T-cell (primary cell): Measurements from ENCODE around the gene CALML6. TPM values are rescaled to one million over a fixed set of nuclear protein-coding genes. Genes with fewer than 3 reads are reported as not detected.

Experiments
- ATAC-seq, 4 experiments: fragments of 200-7000 bp in 3 of 4; fragments of 150-1000 bp in 1 of 4; cut with Tn5 transposase; replicated peaks in 1 of 4; 1 replicate in 3 of 4; 2 replicates in 1 of 4; pipeline ENCODE4 v1.10.0; 2021; ENCODE audit warnings: moderate library complexity in 3 of 4, mild to moderate bottlenecking in 2 of 4, moderate number of reproducible peaks in 1 of 4
- CTCF ChIA-PET, 2 donors: fragments of 300-600 bp; sonication (Branson Sonifier 250); formaldehyde crosslinking; loops; one replicate each; lab custom pipeline; 2022; ENCODE audit warnings: antibody characterized with exemption in 2 of 2; lab: Charles Lee
- POLR2A ChIA-PET, 2 donors: fragments of 300-600 bp; sonication (Branson Sonifier 250); formaldehyde crosslinking; loops; one replicate each; lab custom pipeline; 2022; ENCODE audit warnings: antibody characterized with exemption in 2 of 2; lab: Charles Lee
- DNase-seq, 35 experiments: peaks; one replicate each; pipeline versions ENCODE4 v3.0.0 to v3.0.0-alpha.2; 2013 to 2023
- H3K27ac ChIP-seq: one replicate; pipeline ENCODE4 v1.5.1; 2013; ENCODE audit warnings: low read length
- H3K27me3 ChIP-seq, 2 experiments: replicated peaks in 1 of 2; 1 replicate in 1 of 2; 2 replicates in 1 of 2; pipeline versions ENCODE4 v1.6.1 to v1.7.0; 2013; ENCODE audit warnings: low read length in 1 of 2, mixed read lengths in 1 of 2; ENCODE audit not compliant: control insufficient read depth in 2 of 2, insufficient read depth in 2 of 2; ENCODE audit errors: extremely low read depth in 1 of 2
- H3K36me3 ChIP-seq, 2 donors: 1 replicate in 1 of 2; 2 replicates in 1 of 2; pipeline versions ENCODE4 v1.6.1 to v1.7.0; 2013; ENCODE audit warnings: low read length in 1 of 2; ENCODE audit not compliant: control insufficient read depth in 2 of 2, insufficient read depth in 1 of 2; ENCODE audit errors: extremely low read depth in 1 of 2
- H3K4me1 ChIP-seq, 2 experiments: 1 replicate in 1 of 2; 2 replicates in 1 of 2; pipeline versions ENCODE4 v1.6.1 to v1.7.0; 2013; ENCODE audit warnings: low read length in 2 of 2, mixed read lengths in 1 of 2; ENCODE audit not compliant: insufficient read depth in 2 of 2, control insufficient read depth in 1 of 2; ENCODE audit errors: extremely low read depth in 1 of 2
- H3K4me3 ChIP-seq, 2 donors: 1 replicate in 1 of 2; 2 replicates in 1 of 2; pipeline versions ENCODE4 v1.5.1 to v1.7.0; 2013; ENCODE audit warnings: mild to moderate bottlenecking in 2 of 2, low read length in 1 of 2, moderate library complexity in 1 of 2; ENCODE audit not compliant: control insufficient read depth in 1 of 2; ENCODE audit errors: extremely low read depth in 1 of 2
- H3K9me3 ChIP-seq: 2 replicates; pipeline ENCODE4 v1.7.0; 2013
- H3K27ac Mint-ChIP-seq, 2 donors: one replicate each; pipeline ENCODE4 v1.8.0; 2020 to 2021; ENCODE audit warnings: mild to moderate bottlenecking in 2 of 2, mixed read lengths in 2 of 2
- H3K27me3 Mint-ChIP-seq, 2 donors: one replicate each; pipeline ENCODE4 v1.8.0; 2021 to 2022; ENCODE audit warnings: mixed read lengths in 2 of 2
- H3K36me3 Mint-ChIP-seq: one replicate; pipeline ENCODE4 v1.8.0; 2021; ENCODE audit warnings: mixed read lengths
- H3K4me1 Mint-ChIP-seq, 3 donors: one replicate each; pipeline ENCODE4 v1.8.0; 2020 to 2022; ENCODE audit warnings: mixed read lengths in 3 of 3, mild to moderate bottlenecking in 1 of 3
- H3K4me3 Mint-ChIP-seq, 3 donors: one replicate each; pipeline ENCODE4 v1.8.0; 2020 to 2022; ENCODE audit warnings: mild to moderate bottlenecking in 3 of 3, mixed read lengths in 3 of 3, moderate library complexity in 3 of 3
- H3K9me3 Mint-ChIP-seq, 3 donors: one replicate each; pipeline ENCODE4 v1.8.0; 2020 to 2022; ENCODE audit warnings: mixed read lengths in 3 of 3
- WGBS: methylation state at CpG from one replicate; pipeline ENCODE4 v1.1.5; 2013; ENCODE audit warnings: missing lambda C conversion rate; ENCODE audit not compliant: insufficient coverage; 5-methylcytosine and 5-hydroxymethylcytosine counted together
- total RNA-seq, 35 experiments: library from RNA in 6 of 35; stranded (reverse) in 6 of 35; fragments of 120-200 nt in 1 of 35; gene quantifications; one replicate each; pipeline versions ENCODE4 v1.2.1 to v1.2.4 and lab custom pipeline; 2013 to 2026

CALML6 gene
- total RNA-seq, 5 donors from 2014 or later (not counting 1 experiment from before 2014, with no cell fraction given) = 0.82 to 1.3 (median 1.1) TPM

GRCh38 chr1:1914101-1914970 lies 724 bp upstream of the CALML6 start:
- Histone ChIP-seq H3K36me3 (no peaks in the 10 kb centered on the region), H3K4me3 (no peak overlapping the region), H3K27me3 (peaks cover 0 to 37% of the 10 kb centered on the region in 2 experiments), H3K4me1 (peaks cover 0 to 23% of the 10 kb centered on the region in 2 experiments), H3K9me3 (no peaks in the 10 kb centered on the region), H3K27ac (no peak overlapping the region)
- H3K4me1 Mint-ChIP-seq = peaks cover 7 to 20% (median 9%) of the 10 kb centered on the region in 3 donors
- DNase-seq = no peak
- ChIA-PET CTCF (interaction anchor here in 1 of 2 donors (0.5 kb wide), 1 partner anchor 32 kb away, joined by 6 read pairs; no protein-coding TSS in a partner anchor), POLR2A (no interaction called here)
- no peak overlapping the region for H3K4me3 Mint-ChIP-seq
- WGBS = 77% methylated on average over 18 of the region's 20 CpGs
- H3K27ac Mint-ChIP-seq = no peak overlapping the region
- ATAC-seq = no peak
- no peaks in the 10 kb centered on the region for H3K36me3 Mint-ChIP-seq
- H3K9me3 Mint-ChIP-seq = no peaks in the 10 kb centered on the region
- peaks cover 0 to 4% of the 10 kb centered on the region in 2 donors for H3K27me3 Mint-ChIP-seq

GRCh38 chr1:1915911-1916840 lies 1.1 kb downstream of the CALML6 start:
- ChIA-PET POLR2A (no interaction called here), CTCF (no interaction called here)
- H3K36me3 Mint-ChIP-seq = no peaks in the 10 kb centered on the region
- no peak overlapping the region for H3K27ac ChIP-seq
- no peak overlapping the region for H3K27ac Mint-ChIP-seq
- H3K27me3 ChIP-seq = peaks cover 0 to 37% of the 10 kb centered on the region in 2 experiments
- H3K4me1 ChIP-seq = peaks cover 0 to 28% of the 10 kb centered on the region in 2 experiments
- WGBS = 89% methylated on average over 19 of the region's 23 CpGs
- no peaks in the 10 kb centered on the region for H3K9me3 Mint-ChIP-seq
- H3K27me3 Mint-ChIP-seq = peaks cover 0 to 4% of the 10 kb centered on the region in 2 donors
- no peaks in the 10 kb centered on the region for H3K36me3 ChIP-seq
- no peak overlapping the region for H3K4me3 Mint-ChIP-seq
- H3K9me3 ChIP-seq = no peaks in the 10 kb centered on the region
- no peak for DNase-seq
- no peak for ATAC-seq
- no peak overlapping the region for H3K4me3 ChIP-seq
- H3K4me1 Mint-ChIP-seq = peaks cover 0 to 13% (median 0%) of the 10 kb centered on the region in 3 donors

- ChIA-PET CTCF (no interaction called here), POLR2A (no interaction called here)
- Mint-ChIP-seq H3K27me3 (peaks cover 0 to 4% of the 10 kb centered on the region in 2 donors), H3K27ac (no peak overlapping the region), H3K4me3 (peak overlapping the region in 1 of 3 donors; percentile 21), H3K4me1 (peaks cover 0 to 11% (median 0%) of the 10 kb centered on the region in 3 donors), H3K9me3 (no peaks in the 10 kb centered on the region), H3K36me3 (no peaks in the 10 kb centered on the region)
- H3K4me3 ChIP-seq = no peak overlapping the region
- 90% methylated on average over 19 of the region's 19 CpGs for WGBS
- no peak overlapping the region for H3K27ac ChIP-seq
- H3K27me3 ChIP-seq = peaks cover 0 to 37% of the 10 kb centered on the region in 2 experiments
- no peaks in the 10 kb centered on the region for H3K36me3 ChIP-seq
- H3K9me3 ChIP-seq = no peaks in the 10 kb centered on the region
- DNase-seq = no peak
- ATAC-seq = no peak
- H3K4me1 ChIP-seq = peaks cover 0 to 28% of the 10 kb centered on the region in 2 experiments
Observed at GRCh38 chr1:1916851-1917251, 1.8 kb downstream of the CALML6 start.

- ChIA-PET CTCF (no interaction called here), POLR2A (no interaction called here)
- no peak for DNase-seq
- H3K27ac Mint-ChIP-seq = no peak overlapping the region
- no peak overlapping the region for H3K27ac ChIP-seq
- H3K4me3 Mint-ChIP-seq = peak overlapping the region in 2 of 3 donors; percentile 49 to 62
- no peak overlapping the region for H3K4me3 ChIP-seq
- H3K9me3 ChIP-seq = no peaks in the 10 kb centered on the region
- no peaks in the 10 kb centered on the region for H3K36me3 ChIP-seq
- no peaks in the 10 kb centered on the region for H3K9me3 Mint-ChIP-seq
- peaks cover 0 to 28% of the 10 kb centered on the region in 2 experiments for H3K4me1 ChIP-seq
- peaks cover 0 to 4% of the 10 kb centered on the region in 2 donors for H3K27me3 Mint-ChIP-seq
- WGBS = 86% methylated on average over 11 of the region's 14 CpGs
- H3K36me3 Mint-ChIP-seq = no peaks in the 10 kb centered on the region
- peaks cover 0 to 35% of the 10 kb centered on the region in 2 experiments for H3K27me3 ChIP-seq
- no peak for ATAC-seq
- peaks cover 0 to 11% (median 0%) of the 10 kb centered on the region in 3 donors for H3K4me1 Mint-ChIP-seq
Observed at GRCh38 chr1:1917304-1917976, 2.4 kb downstream of the CALML6 start.

GRCh38 chr1:1917995-1918900 lies 3.2 kb downstream of the CALML6 start:
- no peaks in the 10 kb centered on the region for H3K36me3 ChIP-seq
- ATAC-seq (no peak), DNase-seq (no peak)
- H3K27ac ChIP-seq = no peak overlapping the region
- H3K27me3 ChIP-seq = peaks cover 0 to 29% of the 10 kb centered on the region in 2 experiments
- peaks cover 0 to 11% (median 0%) of the 10 kb centered on the region in 3 donors for H3K4me1 Mint-ChIP-seq
- peaks cover 0 to 28% of the 10 kb centered on the region in 2 experiments for H3K4me1 ChIP-seq
- WGBS = 53% methylated on average over 46 of the region's 46 CpGs
- H3K9me3 Mint-ChIP-seq = no peaks in the 10 kb centered on the region
- peak overlapping the region; percentile 43 to 62 (median 49) for H3K4me3 Mint-ChIP-seq
- H3K36me3 Mint-ChIP-seq = no peaks in the 10 kb centered on the region
- no peaks in the 10 kb centered on the region for H3K9me3 ChIP-seq
- no peak overlapping the region for H3K27ac Mint-ChIP-seq
- peak overlapping the region in 1 of 2 donors; percentile 35 for H3K4me3 ChIP-seq
- POLR2A ChIA-PET = no interaction called here
- CTCF ChIA-PET = no interaction called here
- H3K27me3 Mint-ChIP-seq = peaks cover 0 to 4% of the 10 kb centered on the region in 2 donors
